HG03103 (cell line): ENCODE data around the gene SCMH1.

Experiments used
- ATAC-seq: cut with Tn5 transposase; IDR thresholded peaks from one replicate; pipeline ENCODE4 v1.9.1; 2021; ENCODE audit warnings: low read depth; ENCODE audit not compliant: unreplicated experiment

Gene SCMH1

GRCh38 chr1:41241749-41242341, at the start of gene SCMH1:
Gene SCMH1 (minus strand): TSS chr1:41242306. CDS start chr1:41186133, 56,173 bp downstream.
- peak; percentile 24 for ATAC-seq

GRCh38 chr1:41291195-41291594, 49.1 kb upstream of the SCMH1 start:
- ATAC-seq = no peak

- ATAC-seq = no peak
Measured at GRCh38 chr1:41289196-41289595, 47.1 kb upstream of the SCMH1 start.

- no peak for ATAC-seq
Measured at GRCh38 chr1:41286992-41287391, 44.9 kb upstream of the SCMH1 start.

GRCh38 chr1:41286486-41286885, 44.4 kb upstream of the SCMH1 start:
- ATAC-seq = no peak

GRCh38 chr1:41285818-41286217, 43.7 kb upstream of the SCMH1 start:
- ATAC-seq = no peak

GRCh38 chr1:41284121-41284520, 42.0 kb upstream of the SCMH1 start:
- no peak for ATAC-seq

- no peak for ATAC-seq
Measured at GRCh38 chr1:41282679-41283317, 40.7 kb upstream of the SCMH1 start.

GRCh38 chr1:41281334-41281733, 39.2 kb upstream of the SCMH1 start:
- ATAC-seq = no peak

- no peak for ATAC-seq
Measured at GRCh38 chr1:41280202-41281032, 38.3 kb upstream of the SCMH1 start.

- no peak for ATAC-seq
Measured at GRCh38 chr1:41278076-41278475, 36.0 kb upstream of the SCMH1 start.

- no peak for ATAC-seq
Measured at GRCh38 chr1:41277371-41277975, 35.4 kb upstream of the SCMH1 start.

- no peak for ATAC-seq
Measured at GRCh38 chr1:41275831-41276230, 33.7 kb upstream of the SCMH1 start.

GRCh38 chr1:41274752-41275545, 32.8 kb upstream of the SCMH1 start:
- ATAC-seq = no peak

GRCh38 chr1:41272601-41273000, 30.5 kb upstream of the SCMH1 start:
- no peak for ATAC-seq

- ATAC-seq = no peak
Measured at GRCh38 chr1:41268154-41268770, 26.2 kb upstream of the SCMH1 start.

GRCh38 chr1:41261926-41262618, 20.0 kb upstream of the SCMH1 start:
- no peak for ATAC-seq

GRCh38 chr1:41260768-41261167, 18.7 kb upstream of the SCMH1 start:
- no peak for ATAC-seq

- no peak for ATAC-seq
Measured at GRCh38 chr1:41259221-41259620, 17.1 kb upstream of the SCMH1 start.
